Measurements from ENCODE around the gene SPEF2. TPM values are rescaled to one million over a fixed set of nuclear protein-coding genes. Genes with fewer than 3 reads are reported as not detected.

SPEF2 gene
- total and polyA plus RNA-seq, 2 experiments from 2014 or later: 0.17 to 0.21 TPM

DNA sequence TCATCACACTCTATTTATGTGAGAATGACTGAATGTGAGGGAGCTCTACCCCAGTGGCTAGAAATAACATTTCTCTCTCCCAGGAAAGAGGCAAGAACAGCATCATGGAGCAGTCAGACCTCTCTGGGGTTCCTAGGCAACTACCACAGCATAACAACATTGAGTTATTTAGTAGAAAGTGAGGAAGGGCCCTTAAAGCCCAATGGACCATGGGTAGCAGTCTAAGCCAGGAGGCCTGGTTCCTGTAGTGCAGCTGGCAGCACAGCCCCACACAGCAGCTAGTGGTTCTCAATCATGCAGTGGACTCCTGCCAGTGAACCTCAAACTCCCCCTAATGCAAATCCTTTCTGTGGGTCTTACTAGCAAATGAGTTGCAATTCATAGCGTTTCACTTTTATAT lies 55.3 kb downstream of the SPEF2 start (continued):
- TF ChIP-seq, protein P1, sequence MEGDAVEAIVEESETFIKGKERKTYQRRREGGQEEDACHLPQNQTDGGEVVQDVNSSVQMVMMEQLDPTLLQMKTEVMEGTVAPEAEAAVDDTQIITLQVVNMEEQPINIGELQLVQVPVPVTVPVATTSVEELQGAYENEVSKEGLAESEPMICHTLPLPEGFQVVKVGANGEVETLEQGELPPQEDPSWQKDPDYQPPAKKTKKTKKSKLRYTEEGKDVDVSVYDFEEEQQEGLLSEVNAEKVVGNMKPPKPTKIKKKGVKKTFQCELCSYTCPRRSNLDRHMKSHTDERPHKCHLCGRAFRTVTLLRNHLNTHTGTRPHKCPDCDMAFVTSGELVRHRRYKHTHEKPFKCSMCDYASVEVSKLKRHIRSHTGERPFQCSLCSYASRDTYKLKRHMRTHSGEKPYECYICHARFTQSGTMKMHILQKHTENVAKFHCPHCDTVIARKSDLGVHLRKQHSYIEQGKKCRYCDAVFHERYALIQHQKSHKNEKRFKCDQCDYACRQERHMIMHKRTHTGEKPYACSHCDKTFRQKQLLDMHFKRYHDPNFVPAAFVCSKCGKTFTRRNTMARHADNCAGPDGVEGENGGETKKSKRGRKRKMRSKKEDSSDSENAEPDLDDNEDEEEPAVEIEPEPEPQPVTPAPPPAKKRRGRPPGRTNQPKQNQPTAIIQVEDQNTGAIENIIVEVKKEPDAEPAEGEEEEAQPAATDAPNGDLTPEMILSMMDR (conservative IDR thresholded peaks at IDR 0.05; ENCODE audit: low read depth in 2 of 2): no peak
- TF ChIP-seq CREB1 (CRISPR knock-in tag; IDR thresholded peaks at IDR 0.05; ENCODE audit: low read depth): no peak
- TF ChIP-seq NANOG (IDR thresholded peaks at IDR 0.05; ENCODE audit: borderline replicate concordance): no peak
- TF ChIP-seq EZH2phosphoT487 (IDR thresholded peaks at IDR 0.05; ENCODE audit: unreplicated experiment): no peak
- no peak for TF ChIP-seq STAT1 (IDR thresholded peaks at IDR 0.05; ENCODE audit: unreplicated experiment)
- TF ChIP-seq, protein P2, sequence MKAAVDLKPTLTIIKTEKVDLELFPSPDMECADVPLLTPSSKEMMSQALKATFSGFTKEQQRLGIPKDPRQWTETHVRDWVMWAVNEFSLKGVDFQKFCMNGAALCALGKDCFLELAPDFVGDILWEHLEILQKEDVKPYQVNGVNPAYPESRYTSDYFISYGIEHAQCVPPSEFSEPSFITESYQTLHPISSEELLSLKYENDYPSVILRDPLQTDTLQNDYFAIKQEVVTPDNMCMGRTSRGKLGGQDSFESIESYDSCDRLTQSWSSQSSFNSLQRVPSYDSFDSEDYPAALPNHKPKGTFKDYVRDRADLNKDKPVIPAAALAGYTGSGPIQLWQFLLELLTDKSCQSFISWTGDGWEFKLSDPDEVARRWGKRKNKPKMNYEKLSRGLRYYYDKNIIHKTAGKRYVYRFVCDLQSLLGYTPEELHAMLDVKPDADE (IDR thresholded peaks at IDR 0.05): no peak
- TF ChIP-seq, protein P3, sequence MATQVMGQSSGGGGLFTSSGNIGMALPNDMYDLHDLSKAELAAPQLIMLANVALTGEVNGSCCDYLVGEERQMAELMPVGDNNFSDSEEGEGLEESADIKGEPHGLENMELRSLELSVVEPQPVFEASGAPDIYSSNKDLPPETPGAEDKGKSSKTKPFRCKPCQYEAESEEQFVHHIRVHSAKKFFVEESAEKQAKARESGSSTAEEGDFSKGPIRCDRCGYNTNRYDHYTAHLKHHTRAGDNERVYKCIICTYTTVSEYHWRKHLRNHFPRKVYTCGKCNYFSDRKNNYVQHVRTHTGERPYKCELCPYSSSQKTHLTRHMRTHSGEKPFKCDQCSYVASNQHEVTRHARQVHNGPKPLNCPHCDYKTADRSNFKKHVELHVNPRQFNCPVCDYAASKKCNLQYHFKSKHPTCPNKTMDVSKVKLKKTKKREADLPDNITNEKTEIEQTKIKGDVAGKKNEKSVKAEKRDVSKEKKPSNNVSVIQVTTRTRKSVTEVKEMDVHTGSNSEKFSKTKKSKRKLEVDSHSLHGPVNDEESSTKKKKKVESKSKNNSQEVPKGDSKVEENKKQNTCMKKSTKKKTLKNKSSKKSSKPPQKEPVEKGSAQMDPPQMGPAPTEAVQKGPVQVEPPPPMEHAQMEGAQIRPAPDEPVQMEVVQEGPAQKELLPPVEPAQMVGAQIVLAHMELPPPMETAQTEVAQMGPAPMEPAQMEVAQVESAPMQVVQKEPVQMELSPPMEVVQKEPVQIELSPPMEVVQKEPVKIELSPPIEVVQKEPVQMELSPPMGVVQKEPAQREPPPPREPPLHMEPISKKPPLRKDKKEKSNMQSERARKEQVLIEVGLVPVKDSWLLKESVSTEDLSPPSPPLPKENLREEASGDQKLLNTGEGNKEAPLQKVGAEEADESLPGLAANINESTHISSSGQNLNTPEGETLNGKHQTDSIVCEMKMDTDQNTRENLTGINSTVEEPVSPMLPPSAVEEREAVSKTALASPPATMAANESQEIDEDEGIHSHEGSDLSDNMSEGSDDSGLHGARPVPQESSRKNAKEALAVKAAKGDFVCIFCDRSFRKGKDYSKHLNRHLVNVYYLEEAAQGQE (IDR thresholded peaks at IDR 0.05; ENCODE audit: unreplicated experiment): no peak
- TF ChIP-seq ZNF114 (CRISPR knock-in tag; IDR thresholded peaks at IDR 0.05): no peak
- no peak for TF ChIP-seq ZNF331 (CRISPR knock-in tag; IDR thresholded peaks at IDR 0.05; ENCODE audit: low read depth)
- no peak for TF ChIP-seq POLR2AphosphoS5 (IDR thresholded peaks at IDR 0.05; ENCODE audit: low read depth)
- no peak for TF ChIP-seq JUNB (IDR thresholded peaks at IDR 0.05; ENCODE audit: unreplicated experiment)
- no peak for TF ChIP-seq EZH2 (IDR thresholded peaks at IDR 0.05; ENCODE audit: low read depth, unreplicated experiment)

DNA sequence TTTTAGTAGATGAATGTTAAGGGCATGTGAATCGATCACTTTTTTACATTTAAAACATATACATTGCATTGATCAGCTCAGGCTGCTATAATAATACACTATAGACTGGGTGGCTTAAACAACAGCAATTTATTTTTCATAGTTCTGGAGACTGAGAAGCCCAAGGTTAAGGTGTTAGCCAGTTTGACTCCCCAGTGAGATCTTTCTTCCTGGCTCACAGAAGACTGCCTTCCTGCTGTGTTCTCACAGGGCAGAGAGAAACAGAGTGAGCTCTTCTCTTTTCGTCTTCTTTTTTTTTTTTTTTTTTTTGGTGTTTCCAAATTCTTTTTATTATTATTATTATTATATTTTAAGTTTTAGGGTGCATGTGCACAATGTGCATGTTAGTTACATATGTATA lies 56.4 kb downstream of the SPEF2 start:
- H3K9me3 Mint-ChIP-seq: no peaks in the 10 kb centered on the region
- Histone ChIP-seq H3K79me2 (replicated peaks; ENCODE audit: insufficient read depth) (no peaks in the 10 kb centered on the region), H3K9me2 (ENCODE audit: insufficient read depth) (no peaks in the 10 kb centered on the region), H3K4me2 (no peak overlapping the region), H3K36me3 (ENCODE audit: insufficient read depth) (no peaks in the 10 kb centered on the region), H3K4me3 (no peak overlapping the region), H3K4me1 (ENCODE audit: insufficient read depth) (no peaks in the 10 kb centered on the region), H2AFZ (no peak overlapping the region), H3K27me3 (ENCODE audit: insufficient read depth) (no peaks in the 10 kb centered on the region), H4K20me1 (replicated peaks; ENCODE audit: insufficient read depth) (0 out of 2 replicates have a peak, but pooled peaks cover 3% of the 10 kb centered on the region), H3K27ac (ENCODE audit: low read depth) (no peak overlapping the region), H3F3A (replicated peaks; ENCODE audit: low read depth) (no peaks in the 10 kb centered on the region)
- DNase-seq (ENCODE audit: low spot score) (peak; percentile 10), ATAC-seq (peak; percentile 61; the same call in 2 of the 3 replicates)
- H3K4me3 Mint-ChIP-seq: no peak overlapping the region
- H3K4me1 Mint-ChIP-seq: peaks cover 8% of the 10 kb centered on the region; the same call in 2 of the 3 replicates
- H3K27me3 Mint-ChIP-seq (ENCODE audit: insufficient read depth, low read depth, poor library complexity): no peaks in the 10 kb centered on the region
- no peaks in the 10 kb centered on the region for H3K36me3 Mint-ChIP-seq (ENCODE audit: low read depth)
- H3K27ac Mint-ChIP-seq: no peak overlapping the region
- TF ChIP-seq ZNF331 (CRISPR knock-in tag; IDR thresholded peaks at IDR 0.05; ENCODE audit: low read depth): no peak
- no peak for TF ChIP-seq CREB1 (CRISPR knock-in tag; IDR thresholded peaks at IDR 0.05; ENCODE audit: low read depth)
- TF ChIP-seq POLR2AphosphoS5 (IDR thresholded peaks at IDR 0.05; ENCODE audit: low read depth): no peak
- TF ChIP-seq, protein P4, sequence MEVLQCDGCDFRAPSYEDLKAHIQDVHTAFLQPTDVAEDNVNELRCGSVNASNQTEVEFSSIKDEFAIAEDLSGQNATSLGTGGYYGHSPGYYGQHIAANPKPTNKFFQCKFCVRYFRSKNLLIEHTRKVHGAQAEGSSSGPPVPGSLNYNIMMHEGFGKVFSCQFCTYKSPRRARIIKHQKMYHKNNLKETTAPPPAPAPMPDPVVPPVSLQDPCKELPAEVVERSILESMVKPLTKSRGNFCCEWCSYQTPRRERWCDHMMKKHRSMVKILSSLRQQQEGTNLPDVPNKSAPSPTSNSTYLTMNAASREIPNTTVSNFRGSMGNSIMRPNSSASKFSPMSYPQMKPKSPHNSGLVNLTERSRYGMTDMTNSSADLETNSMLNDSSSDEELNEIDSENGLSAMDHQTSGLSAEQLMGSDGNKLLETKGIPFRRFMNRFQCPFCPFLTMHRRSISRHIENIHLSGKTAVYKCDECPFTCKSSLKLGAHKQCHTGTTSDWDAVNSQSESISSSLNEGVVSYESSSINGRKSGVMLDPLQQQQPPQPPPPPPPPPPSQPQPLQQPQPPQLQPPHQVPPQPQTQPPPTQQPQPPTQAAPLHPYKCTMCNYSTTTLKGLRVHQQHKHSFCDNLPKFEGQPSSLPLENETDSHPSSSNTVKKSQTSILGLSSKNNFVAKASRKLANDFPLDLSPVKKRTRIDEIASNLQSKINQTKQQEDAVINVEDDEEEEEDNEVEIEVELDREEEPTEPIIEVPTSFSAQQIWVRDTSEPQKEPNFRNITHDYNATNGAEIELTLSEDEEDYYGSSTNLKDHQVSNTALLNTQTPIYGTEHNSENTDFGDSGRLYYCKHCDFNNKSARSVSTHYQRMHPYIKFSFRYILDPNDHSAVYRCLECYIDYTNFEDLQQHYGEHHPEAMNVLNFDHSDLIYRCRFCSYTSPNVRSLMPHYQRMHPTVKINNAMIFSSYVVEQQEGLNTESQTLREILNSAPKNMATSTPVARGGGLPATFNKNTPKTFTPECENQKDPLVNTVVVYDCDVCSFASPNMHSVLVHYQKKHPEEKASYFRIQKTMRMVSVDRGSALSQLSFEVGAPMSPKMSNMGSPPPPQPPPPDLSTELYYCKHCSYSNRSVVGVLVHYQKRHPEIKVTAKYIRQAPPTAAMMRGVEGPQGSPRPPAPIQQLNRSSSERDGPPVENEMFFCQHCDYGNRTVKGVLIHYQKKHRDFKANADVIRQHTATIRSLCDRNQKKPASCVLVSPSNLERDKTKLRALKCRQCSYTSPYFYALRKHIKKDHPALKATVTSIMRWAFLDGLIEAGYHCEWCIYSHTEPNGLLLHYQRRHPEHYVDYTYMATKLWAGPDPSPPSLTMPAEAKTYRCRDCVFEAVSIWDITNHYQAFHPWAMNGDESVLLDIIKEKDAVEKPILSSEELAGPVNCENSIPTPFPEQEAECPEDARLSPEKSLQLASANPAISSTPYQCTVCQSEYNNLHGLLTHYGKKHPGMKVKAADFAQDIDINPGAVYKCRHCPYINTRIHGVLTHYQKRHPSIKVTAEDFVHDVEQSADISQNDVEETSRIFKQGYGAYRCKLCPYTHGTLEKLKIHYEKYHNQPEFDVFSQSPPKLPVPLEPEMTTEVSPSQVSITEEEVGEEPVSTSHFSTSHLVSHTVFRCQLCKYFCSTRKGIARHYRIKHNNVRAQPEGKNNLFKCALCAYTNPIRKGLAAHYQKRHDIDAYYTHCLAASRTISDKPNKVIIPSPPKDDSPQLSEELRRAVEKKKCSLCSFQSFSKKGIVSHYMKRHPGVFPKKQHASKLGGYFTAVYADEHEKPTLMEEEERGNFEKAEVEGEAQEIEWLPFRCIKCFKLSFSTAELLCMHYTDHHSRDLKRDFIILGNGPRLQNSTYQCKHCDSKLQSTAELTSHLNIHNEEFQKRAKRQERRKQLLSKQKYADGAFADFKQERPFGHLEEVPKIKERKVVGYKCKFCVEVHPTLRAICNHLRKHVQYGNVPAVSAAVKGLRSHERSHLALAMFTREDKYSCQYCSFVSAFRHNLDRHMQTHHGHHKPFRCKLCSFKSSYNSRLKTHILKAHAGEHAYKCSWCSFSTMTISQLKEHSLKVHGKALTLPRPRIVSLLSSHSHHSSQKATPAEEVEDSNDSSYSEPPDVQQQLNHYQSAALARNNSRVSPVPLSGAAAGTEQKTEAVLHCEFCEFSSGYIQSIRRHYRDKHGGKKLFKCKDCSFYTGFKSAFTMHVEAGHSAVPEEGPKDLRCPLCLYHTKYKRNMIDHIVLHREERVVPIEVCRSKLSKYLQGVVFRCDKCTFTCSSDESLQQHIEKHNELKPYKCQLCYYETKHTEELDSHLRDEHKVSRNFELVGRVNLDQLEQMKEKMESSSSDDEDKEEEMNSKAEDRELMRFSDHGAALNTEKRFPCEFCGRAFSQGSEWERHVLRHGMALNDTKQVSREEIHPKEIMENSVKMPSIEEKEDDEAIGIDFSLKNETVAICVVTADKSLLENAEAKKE (CRISPR knock-in tag; IDR thresholded peaks at IDR 0.05): no peak
